Peyer's patch (tissue), 4 donors: ENCODE data around the gene KRTAP10-11. TPM values are rescaled to one million over a fixed set of nuclear protein-coding genes. Genes with fewer than 3 reads are reported as not detected.

ENCODE experiments used
- DNase-seq, 3 donors: peaks; one replicate each; pipeline ENCODE4 v3.0.0-alpha.2; 2017 to 2019
- H3K27ac ChIP-seq, 4 donors: fragments of 200-600 bp; sonication (generic); one replicate each; pipeline ENCODE4 v1.5.1; 2016 to 2019
- H3K27me3 ChIP-seq, 2 donors: fragments of 200-600 bp; sonication (generic); one replicate each; pipeline ENCODE4 v1.5.1; 2019
- H3K36me3 ChIP-seq, 3 donors: fragments of 200-600 bp; sonication (generic); one replicate each; pipeline ENCODE4 v1.5.1; 2016 to 2019
- H3K4me1 ChIP-seq, 4 donors: fragments of 200-600 bp; sonication (generic); one replicate each; pipeline ENCODE4 v1.5.1; 2016 to 2019
- H3K4me3 ChIP-seq, 4 donors: fragments of 200-600 bp; sonication (generic); 1 replicate in 3 of 4; 2 replicates in 1 of 4; pipeline ENCODE4 v1.5.1; 2016 to 2019; ENCODE audit warnings: mild to moderate bottlenecking in 1 of 4
- H3K9me3 ChIP-seq, 4 donors: fragments of 200-600 bp; sonication (generic); one replicate each; pipeline ENCODE4 v1.5.1; 2016 to 2019; ENCODE audit warnings: mild to moderate bottlenecking in 1 of 4
- POLR2A ChIP-seq, 2 donors: fragments of 450-650 bp; IDR thresholded peaks; one replicate each; pipeline ENCODE4 v1.5.1; 2017; ENCODE audit warnings: antibody characterized with exemption in 2 of 2, mild to moderate bottlenecking in 2 of 2, moderate library complexity in 2 of 2
- small RNA-seq, 2 donors: library from RNA; depleted of rRNA; stranded (forward); fragments of <200 nt; gene quantifications; one replicate each; pipeline ENCODE3, GENCODE V24; 2016
- total RNA-seq, 4 donors: library from RNA; depleted of rRNA; stranded (reverse); fragments of >200 nt; gene quantifications; one replicate each; pipeline ENCODE4 v1.1.0, GENCODE V29; 2016
- TF ChIP-seq, protein P1 (sequence below), 6 experiments: fragments of 450-650 bp in 4 of 6; fragments of 200-600 bp in 2 of 6; sonication (generic) in 1 of 6; IDR thresholded peaks; one replicate each; pipeline ENCODE4 v1.5.1; 2017 to 2019; ENCODE audit warnings: antibody characterized with exemption in 6 of 6, mild to moderate bottlenecking in 3 of 6, moderate library complexity in 1 of 6

KRTAP10-11 gene
- total RNA-seq, 4 donors from 2014 or later: not detected

GRCh38 chr21:44694776-44695175, 48.6 kb downstream of the KRTAP10-11 start:
- Histone ChIP-seq H3K27ac (no peak overlapping the region), H3K27me3 (no peaks in the 10 kb centered on the region), H3K4me1 (no peaks in the 10 kb centered on the region), H3K36me3 (no peaks in the 10 kb centered on the region), H3K4me3 (no peak overlapping the region), H3K9me3 (peaks cover 0 to 15% (median 3%) of the 10 kb centered on the region in 4 donors)
- DNase-seq: no peak
- TF ChIP-seq POLR2A (IDR thresholded peaks at IDR 0.05): no peak
- TF ChIP-seq, protein P1, sequence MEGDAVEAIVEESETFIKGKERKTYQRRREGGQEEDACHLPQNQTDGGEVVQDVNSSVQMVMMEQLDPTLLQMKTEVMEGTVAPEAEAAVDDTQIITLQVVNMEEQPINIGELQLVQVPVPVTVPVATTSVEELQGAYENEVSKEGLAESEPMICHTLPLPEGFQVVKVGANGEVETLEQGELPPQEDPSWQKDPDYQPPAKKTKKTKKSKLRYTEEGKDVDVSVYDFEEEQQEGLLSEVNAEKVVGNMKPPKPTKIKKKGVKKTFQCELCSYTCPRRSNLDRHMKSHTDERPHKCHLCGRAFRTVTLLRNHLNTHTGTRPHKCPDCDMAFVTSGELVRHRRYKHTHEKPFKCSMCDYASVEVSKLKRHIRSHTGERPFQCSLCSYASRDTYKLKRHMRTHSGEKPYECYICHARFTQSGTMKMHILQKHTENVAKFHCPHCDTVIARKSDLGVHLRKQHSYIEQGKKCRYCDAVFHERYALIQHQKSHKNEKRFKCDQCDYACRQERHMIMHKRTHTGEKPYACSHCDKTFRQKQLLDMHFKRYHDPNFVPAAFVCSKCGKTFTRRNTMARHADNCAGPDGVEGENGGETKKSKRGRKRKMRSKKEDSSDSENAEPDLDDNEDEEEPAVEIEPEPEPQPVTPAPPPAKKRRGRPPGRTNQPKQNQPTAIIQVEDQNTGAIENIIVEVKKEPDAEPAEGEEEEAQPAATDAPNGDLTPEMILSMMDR (IDR thresholded peaks at IDR 0.05): no peak

- Histone ChIP-seq H3K36me3 (no peaks in the 10 kb centered on the region), H3K4me1 (no peaks in the 10 kb centered on the region), H3K9me3 (peaks cover 0 to 15% (median 3%) of the 10 kb centered on the region in 4 donors), H3K4me3 (no peak overlapping the region), H3K27ac (no peak overlapping the region), H3K27me3 (no peaks in the 10 kb centered on the region)
- TF ChIP-seq POLR2A (IDR thresholded peaks at IDR 0.05): no peak
- TF ChIP-seq, protein P1 (IDR thresholded peaks at IDR 0.05): no peak
- DNase-seq: no peak
These were observed 49.0 kb downstream of the KRTAP10-11 start for GRCh38 chr21:44695184-44695583.

- no peak for DNase-seq
- TF ChIP-seq POLR2A (IDR thresholded peaks at IDR 0.05): no peak
- TF ChIP-seq, protein P1 (IDR thresholded peaks at IDR 0.05): no peak
- Histone ChIP-seq H3K4me1 (no peaks in the 10 kb centered on the region), H3K9me3 (peaks cover 0 to 15% (median 3%) of the 10 kb centered on the region in 4 donors), H3K27me3 (no peaks in the 10 kb centered on the region), H3K4me3 (no peak overlapping the region), H3K27ac (no peak overlapping the region), H3K36me3 (no peaks in the 10 kb centered on the region)
These were observed 49.4 kb downstream of the KRTAP10-11 start for GRCh38 chr21:44695641-44696040.

DNA sequence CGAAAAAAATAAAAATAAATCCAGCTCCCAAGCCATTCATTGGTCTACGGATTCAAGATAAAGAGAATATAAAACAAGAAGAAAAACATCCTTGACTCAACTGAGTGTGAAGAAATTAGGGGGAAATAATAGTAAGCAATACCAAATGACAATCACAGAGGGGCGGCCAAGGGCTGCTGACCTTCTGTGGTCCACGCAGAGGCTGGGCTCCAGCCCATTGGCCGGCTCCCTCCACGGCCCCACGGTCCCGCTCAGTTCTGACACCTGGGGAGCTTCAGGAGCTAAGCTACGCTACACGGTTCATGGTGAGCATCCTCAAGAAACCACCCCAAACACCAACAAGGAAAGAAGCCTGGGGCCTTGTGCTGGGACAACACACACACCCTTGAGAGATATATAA, 50.4 kb downstream of the KRTAP10-11 start:
- Histone ChIP-seq H3K27ac (no peak overlapping the region), H3K27me3 (no peaks in the 10 kb centered on the region)

More for the DNA sequence above, 50.4 kb downstream of the KRTAP10-11 start:
- Histone ChIP-seq H3K9me3 (peaks cover 0 to 15% (median 3%) of the 10 kb centered on the region in 4 donors), H3K4me1 (no peaks in the 10 kb centered on the region), H3K4me3 (no peak overlapping the region), H3K36me3 (no peaks in the 10 kb centered on the region)
- TF ChIP-seq, protein P1 (IDR thresholded peaks at IDR 0.05): no peak
- TF ChIP-seq POLR2A (IDR thresholded peaks at IDR 0.05): no peak
- DNase-seq: no peak

Small RNAs within 50 kb of the gene (small RNA-seq; reads per million reads assigned to genes)
- 0 reads per million in 2 donors for gene KRTAP12-6P

Other genes starting within 250 kb of the KRTAP10-11 start
- 1 to 10 TPM; 1.7 to 6.6 (median 2.2) TPM for gene LRRC3, start 190.9 kb upstream of the KRTAP10-11 start, total RNA-seq
- gene KRTAP10-1, start 106.2 kb upstream of the KRTAP10-11 start, total RNA-seq: not detected
- gene KRTAP10-2, start 94.9 kb upstream of the KRTAP10-11 start, total RNA-seq: not detected
- gene KRTAP10-3, start 87.6 kb upstream of the KRTAP10-11 start, total RNA-seq: not detected
- gene KRTAP10-4, start 72.7 kb upstream of the KRTAP10-11 start, total RNA-seq: not detected
- gene KRTAP10-5, start 65.8 kb upstream of the KRTAP10-11 start, total RNA-seq: not detected
- gene KRTAP10-6, start 53.9 kb upstream of the KRTAP10-11 start, total RNA-seq: not detected
- not detected for gene KRTAP10-7, start 45.8 kb upstream of the KRTAP10-11 start, total RNA-seq
- gene KRTAP10-8, start 34.3 kb upstream of the KRTAP10-11 start, total RNA-seq: not detected
- gene KRTAP10-9, start 19.3 kb upstream of the KRTAP10-11 start, total RNA-seq: not detected
- gene KRTAP10-10, start 9.1 kb upstream of the KRTAP10-11 start, total RNA-seq: not detected
- gene KRTAP12-4, start 8.2 kb downstream of the KRTAP10-11 start, total RNA-seq: not detected
- not detected for gene KRTAP12-3, start 11.5 kb downstream of the KRTAP10-11 start, total RNA-seq
- not detected for gene KRTAP12-2, start 20.5 kb downstream of the KRTAP10-11 start, total RNA-seq
- not detected for gene KRTAP12-1, start 35.7 kb downstream of the KRTAP10-11 start, total RNA-seq
- not detected for gene KRTAP10-12, start 50.8 kb downstream of the KRTAP10-11 start, total RNA-seq
- under 1 TPM in 1 of 4 donors, not detected in 3; 0.47 TPM for gene TSPEAR, start 65.2 kb downstream of the KRTAP10-11 start, total RNA-seq
- gene UBE2G2, start 155.4 kb downstream of the KRTAP10-11 start, total RNA-seq: 100 to 1,000 TPM in 2 of 4 donors, 10 to 100 TPM in 2; 68.8 to 116 (median 95.1) TPM
- gene SUMO3, start 171.6 kb downstream of the KRTAP10-11 start, total RNA-seq: 10 to 100 TPM; 42.6 to 57.6 (median 49.8) TPM
- gene PTTG1IP, start 227.3 kb downstream of the KRTAP10-11 start, total RNA-seq: 100 to 1,000 TPM in 3 of 4 donors, 10 to 100 TPM in 1; 69.3 to 495 (median 390) TPM